NCI-H1694 (cell line): ENCODE results near the gene ZDHHC14.

ENCODE experiments used
- DNase-seq: peaks from one replicate; lab custom pipeline; 2025; lab: John Stamatoyannopoulos, UW

ZDHHC14 gene

GRCh38 chr6:157668713-157669112 is 287.7 kb downstream of the ZDHHC14 start:
- no peak for DNase-seq

- no peak for DNase-seq
Observed at GRCh38 chr6:157669323-157669722, 288.3 kb downstream of the ZDHHC14 start.

GRCh38 chr6:157669747-157670216 is 288.8 kb downstream of the ZDHHC14 start:
- DNase-seq: no peak

GRCh38 chr6:157670466-157671186 is 289.6 kb downstream of the ZDHHC14 start:
- no peak for DNase-seq

GRCh38 chr6:157672726-157673412 is 291.9 kb downstream of the ZDHHC14 start:
- DNase-seq: no peak

GRCh38 chr6:157673596-157673995 is 292.6 kb downstream of the ZDHHC14 start:
- no peak for DNase-seq

- DNase-seq: no peak
Observed at GRCh38 chr6:157674061-157674460, 293.1 kb downstream of the ZDHHC14 start.

GRCh38 chr6:157675831-157676230 is 294.8 kb downstream of the ZDHHC14 start:
- no peak for DNase-seq

- no peak for DNase-seq
Observed at GRCh38 chr6:157676241-157676640, 295.3 kb downstream of the ZDHHC14 start.

GRCh38 chr6:157677235-157677634 is 296.2 kb downstream of the ZDHHC14 start:
- DNase-seq: no peak

- DNase-seq: no peak
Observed at GRCh38 chr6:157679605-157680580, 298.9 kb downstream of the ZDHHC14 start.

GRCh38 chr6:157681041-157681650 is 300.2 kb downstream of the ZDHHC14 start:
- DNase-seq: no peak

- no peak for DNase-seq
Observed at GRCh38 chr6:157682856-157683481, 302.0 kb downstream of the ZDHHC14 start.

- no peak for DNase-seq
Observed at GRCh38 chr6:157683707-157684106, 302.7 kb downstream of the ZDHHC14 start.

- DNase-seq: no peak
Observed at GRCh38 chr6:157684620-157685299, 303.8 kb downstream of the ZDHHC14 start.

- DNase-seq: no peak
Observed at GRCh38 chr6:157685596-157686280, 304.7 kb downstream of the ZDHHC14 start.

GRCh38 chr6:157688275-157688959 is 307.4 kb downstream of the ZDHHC14 start:
- no peak for DNase-seq

GRCh38 chr6:157688960-157689599 is 308.1 kb downstream of the ZDHHC14 start:
- no peak for DNase-seq

GRCh38 chr6:157689875-157690274 is 308.9 kb downstream of the ZDHHC14 start:
- no peak for DNase-seq
